ENCODE measurements around the gene NLRC3.

GRCh38 chr16:3538222-3538621, 39.0 kb downstream of the NLRC3 start:
- TF ChIP-seq CTCF (IDR thresholded peaks at IDR 0.05; ENCODE audit: insufficient read depth, low read length) = no peak
- TF ChIP-seq, protein P1, sequence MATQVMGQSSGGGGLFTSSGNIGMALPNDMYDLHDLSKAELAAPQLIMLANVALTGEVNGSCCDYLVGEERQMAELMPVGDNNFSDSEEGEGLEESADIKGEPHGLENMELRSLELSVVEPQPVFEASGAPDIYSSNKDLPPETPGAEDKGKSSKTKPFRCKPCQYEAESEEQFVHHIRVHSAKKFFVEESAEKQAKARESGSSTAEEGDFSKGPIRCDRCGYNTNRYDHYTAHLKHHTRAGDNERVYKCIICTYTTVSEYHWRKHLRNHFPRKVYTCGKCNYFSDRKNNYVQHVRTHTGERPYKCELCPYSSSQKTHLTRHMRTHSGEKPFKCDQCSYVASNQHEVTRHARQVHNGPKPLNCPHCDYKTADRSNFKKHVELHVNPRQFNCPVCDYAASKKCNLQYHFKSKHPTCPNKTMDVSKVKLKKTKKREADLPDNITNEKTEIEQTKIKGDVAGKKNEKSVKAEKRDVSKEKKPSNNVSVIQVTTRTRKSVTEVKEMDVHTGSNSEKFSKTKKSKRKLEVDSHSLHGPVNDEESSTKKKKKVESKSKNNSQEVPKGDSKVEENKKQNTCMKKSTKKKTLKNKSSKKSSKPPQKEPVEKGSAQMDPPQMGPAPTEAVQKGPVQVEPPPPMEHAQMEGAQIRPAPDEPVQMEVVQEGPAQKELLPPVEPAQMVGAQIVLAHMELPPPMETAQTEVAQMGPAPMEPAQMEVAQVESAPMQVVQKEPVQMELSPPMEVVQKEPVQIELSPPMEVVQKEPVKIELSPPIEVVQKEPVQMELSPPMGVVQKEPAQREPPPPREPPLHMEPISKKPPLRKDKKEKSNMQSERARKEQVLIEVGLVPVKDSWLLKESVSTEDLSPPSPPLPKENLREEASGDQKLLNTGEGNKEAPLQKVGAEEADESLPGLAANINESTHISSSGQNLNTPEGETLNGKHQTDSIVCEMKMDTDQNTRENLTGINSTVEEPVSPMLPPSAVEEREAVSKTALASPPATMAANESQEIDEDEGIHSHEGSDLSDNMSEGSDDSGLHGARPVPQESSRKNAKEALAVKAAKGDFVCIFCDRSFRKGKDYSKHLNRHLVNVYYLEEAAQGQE (IDR thresholded peaks at IDR 0.05; ENCODE audit: insufficient replicate concordance, low read depth) = no peak

All from HL-60 (cell line).